IPS DF 6.9 (cell line): Measurements from ENCODE around the gene EP400.

Experiments
- DNase-seq: peaks from one replicate; pipeline ENCODE4 v3.0.0-alpha.2; 2013; ENCODE audit warnings: low read depth, low spot score
- H3K27ac ChIP-seq: one replicate; pipeline ENCODE4 v1.5.1; 2013; ENCODE audit warnings: low read length, control low read depth
- H3K27me3 ChIP-seq: 2 replicates; pipeline ENCODE4 v1.6.1; 2013; ENCODE audit warnings: mild to moderate bottlenecking, low read length; ENCODE audit not compliant: control insufficient read depth, insufficient read depth
- H3K36me3 ChIP-seq: 2 replicates; pipeline ENCODE4 v1.6.1; 2013; ENCODE audit warnings: low read length; ENCODE audit not compliant: control insufficient read depth, insufficient read depth
- H3K4me1 ChIP-seq: 2 replicates; pipeline ENCODE4 v1.6.1; 2013; ENCODE audit warnings: low read length; ENCODE audit not compliant: control insufficient read depth, insufficient read depth
- H3K4me3 ChIP-seq: 2 replicates; pipeline ENCODE4 v1.5.1; 2013; ENCODE audit warnings: mild to moderate bottlenecking, low read length
- H3K9me3 ChIP-seq: 2 replicates; pipeline ENCODE4 v1.6.1; 2013; ENCODE audit warnings: low read length, inconsistent platforms; ENCODE audit not compliant: control insufficient read depth, insufficient read depth
- WGBS: extraction: QIAGEN DNeasy Blood & Tissue Kit; methylation state at CpG from one replicate; pipeline ENCODE4 v1.1.7; 2013; ENCODE audit warnings: mixed read lengths, missing lambda C conversion rate; ENCODE audit not compliant: insufficient read length, insufficient coverage; 5-methylcytosine and 5-hydroxymethylcytosine counted together

The EP400 gene

DNA sequence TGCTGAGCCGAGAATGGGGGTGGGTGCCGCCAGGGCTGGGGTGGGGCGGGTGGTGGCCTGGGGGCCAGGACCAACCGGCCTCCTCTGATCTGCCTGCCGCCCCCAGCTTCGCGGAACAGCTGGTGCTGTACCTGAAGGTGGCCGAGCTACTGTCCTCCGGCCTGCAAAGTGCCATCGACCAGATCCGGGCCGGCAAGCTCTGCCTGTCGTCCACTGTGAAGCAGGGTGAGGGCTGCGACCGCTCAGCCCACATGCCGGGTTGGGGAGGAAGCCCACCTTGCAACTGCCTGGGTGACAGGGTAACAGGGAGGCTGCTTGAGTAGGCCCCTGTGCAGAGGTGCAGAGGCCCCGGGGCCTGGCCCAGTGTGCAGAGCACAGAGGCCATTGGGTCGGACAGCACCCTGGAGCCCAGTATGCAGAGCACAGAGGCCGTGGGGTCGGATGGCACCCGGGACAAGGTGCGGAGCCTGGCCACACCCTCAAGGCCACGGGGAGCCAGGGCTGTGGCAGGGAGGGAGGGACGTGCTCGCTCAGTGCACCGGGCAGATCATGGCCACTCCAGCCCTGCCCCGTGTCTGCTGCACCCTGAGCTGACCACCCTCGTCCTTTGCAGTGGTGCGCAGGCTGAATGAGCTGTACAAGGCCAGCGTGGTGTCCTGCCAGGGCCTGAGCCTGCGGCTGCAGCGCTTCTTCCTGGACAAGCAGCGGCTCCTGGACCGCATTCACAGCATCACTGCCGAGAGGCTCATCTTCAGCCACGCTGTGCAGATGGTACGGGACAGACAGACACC lies 30.2 kb upstream of the EP400 start:
- Histone ChIP-seq H3K27me3 (no peaks in the 10 kb centered on the region), H3K4me3 (no peak overlapping the region), H3K36me3 (peaks cover 54% of the 10 kb centered on the region), H3K27ac (no peak overlapping the region), H3K4me1 (no peaks in the 10 kb centered on the region), H3K9me3 (no peaks in the 10 kb centered on the region)
- no peak for DNase-seq
- whole genome bisulfite sequencing: no CpG with 5 or more reads among the region's 37 CpGs

DNA sequence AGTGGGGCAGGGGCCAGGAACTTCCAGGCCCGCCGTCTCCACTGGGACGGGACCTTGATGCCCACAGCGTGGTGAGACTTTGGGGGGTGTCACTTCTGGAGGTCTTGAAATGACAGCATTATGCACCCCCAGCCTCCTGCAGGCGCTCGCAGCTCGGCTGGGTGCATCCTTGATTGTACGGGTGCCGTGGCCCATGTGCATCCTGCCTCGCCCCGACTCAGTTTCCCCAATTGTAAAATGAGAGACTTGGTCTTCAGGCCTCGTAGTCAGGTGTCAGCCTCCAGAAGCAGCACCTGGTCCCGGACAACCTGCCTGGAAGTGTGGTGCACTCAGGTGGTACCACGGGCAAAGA lies 29.6 kb upstream of the EP400 start:
- WGBS: no CpG with 5 or more reads among the region's 14 CpGs
- Histone ChIP-seq H3K9me3 (no peaks in the 10 kb centered on the region), H3K27me3 (no peaks in the 10 kb centered on the region), H3K36me3 (peaks cover 48% of the 10 kb centered on the region), H3K27ac (no peak overlapping the region), H3K4me3 (no peak overlapping the region), H3K4me1 (no peaks in the 10 kb centered on the region)
- no peak for DNase-seq

DNA sequence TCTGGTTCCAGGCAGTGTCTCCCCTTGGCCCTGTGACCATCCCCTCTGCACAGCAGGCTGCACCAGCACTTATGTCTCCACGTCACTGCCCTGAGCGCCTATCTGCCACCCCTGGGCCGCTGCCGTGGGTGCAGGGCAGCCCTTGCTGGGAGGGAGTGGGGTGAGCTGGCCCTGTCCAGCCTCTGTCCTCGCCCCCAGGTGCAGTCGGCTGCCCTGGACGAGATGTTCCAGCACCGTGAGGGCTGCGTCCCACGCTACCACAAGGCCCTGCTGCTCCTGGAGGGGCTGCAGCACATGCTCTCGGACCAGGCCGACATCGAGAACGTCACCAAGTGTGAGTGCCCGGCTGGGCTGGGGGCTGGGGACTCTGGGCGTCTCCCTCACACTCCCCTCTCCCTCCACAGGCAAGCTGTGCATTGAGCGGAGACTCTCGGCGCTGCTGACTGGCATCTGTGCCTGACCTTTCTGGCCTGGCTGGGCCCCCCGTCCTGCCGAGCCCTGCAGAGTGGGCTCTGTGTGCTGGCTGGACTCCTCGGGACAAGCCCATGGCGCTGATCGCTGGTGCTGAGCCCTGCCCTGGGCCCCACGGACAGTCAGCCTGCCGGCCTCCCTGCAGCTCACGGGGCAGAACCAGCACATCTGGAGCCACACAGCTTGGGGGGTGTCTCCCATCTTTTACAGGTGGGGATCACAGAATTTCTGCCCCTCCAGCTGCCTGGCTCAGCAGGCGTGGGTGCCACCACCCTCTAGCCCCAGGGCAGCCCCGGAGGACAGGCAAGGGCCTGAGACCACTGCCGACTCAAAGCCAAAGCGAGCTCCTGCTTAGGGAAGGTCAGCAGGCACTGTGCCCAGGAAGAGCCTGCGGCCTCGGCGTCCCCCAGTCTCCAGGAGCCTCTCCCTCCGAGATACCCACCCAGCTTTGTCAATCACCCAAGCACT lies 28.6 kb upstream of the EP400 start:
- no peaks in the 10 kb centered on the region for H3K9me3 ChIP-seq
- no peak overlapping the region for H3K4me3 ChIP-seq
- no CpG with 5 or more reads among the region's 35 CpGs for WGBS
- no peak overlapping the region for H3K27ac ChIP-seq
- H3K27me3 ChIP-seq: no peaks in the 10 kb centered on the region
- peaks cover 41% of the 10 kb centered on the region for H3K36me3 ChIP-seq
- no peak for DNase-seq
- no peaks in the 10 kb centered on the region for H3K4me1 ChIP-seq

DNA sequence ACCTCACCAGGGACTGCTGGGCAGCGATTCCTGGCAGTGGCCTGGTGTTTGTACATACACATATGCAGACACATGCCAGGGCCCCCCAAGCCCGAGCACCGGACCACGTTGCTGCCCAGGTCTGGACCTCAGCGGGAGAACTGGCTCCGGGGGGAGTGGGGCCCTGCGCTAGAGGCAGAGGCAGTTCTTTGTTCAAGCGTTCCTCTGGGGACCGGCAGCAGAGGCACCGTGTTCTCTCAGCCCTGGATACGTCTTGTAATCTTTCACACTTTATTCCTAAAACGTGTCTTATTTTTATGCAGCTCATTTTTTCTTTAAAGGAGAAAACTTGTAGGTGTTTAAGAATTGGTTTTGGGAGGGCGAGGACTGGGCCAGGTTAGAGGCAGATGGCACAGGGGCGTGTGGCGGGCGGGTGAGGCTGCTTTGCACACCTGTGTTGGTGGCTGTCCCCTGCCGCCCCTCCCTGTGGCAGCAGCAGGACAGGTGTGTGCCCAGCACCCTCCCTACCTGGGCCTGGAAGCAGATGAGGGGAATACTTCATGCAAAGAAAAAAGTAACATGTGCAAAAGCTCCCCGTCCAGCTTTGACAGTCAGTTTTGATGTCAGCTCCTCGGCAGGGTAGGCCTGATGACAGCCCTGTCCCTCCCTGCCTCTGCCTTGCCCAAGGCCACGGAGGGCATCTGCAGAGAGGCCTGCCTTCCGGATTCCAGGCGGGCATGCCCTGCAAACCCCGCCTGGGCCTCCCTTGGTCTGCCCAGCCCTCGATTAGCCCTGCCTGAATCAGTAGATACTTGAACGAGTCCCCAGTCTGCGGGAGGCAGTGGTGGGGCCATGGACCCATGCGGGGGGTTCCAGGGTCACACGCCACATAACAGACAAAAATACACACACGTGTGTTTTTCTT lies 27.6 kb upstream of the EP400 start:
- Histone ChIP-seq H3K4me1 (no peaks in the 10 kb centered on the region), H3K36me3 (peaks cover 37% of the 10 kb centered on the region), H3K9me3 (no peaks in the 10 kb centered on the region), H3K27ac (no peak overlapping the region), H3K27me3 (no peaks in the 10 kb centered on the region), H3K4me3 (no peak overlapping the region)
- no peak for DNase-seq
- no CpG with 5 or more reads among the region's 29 CpGs for WGBS

DNA sequence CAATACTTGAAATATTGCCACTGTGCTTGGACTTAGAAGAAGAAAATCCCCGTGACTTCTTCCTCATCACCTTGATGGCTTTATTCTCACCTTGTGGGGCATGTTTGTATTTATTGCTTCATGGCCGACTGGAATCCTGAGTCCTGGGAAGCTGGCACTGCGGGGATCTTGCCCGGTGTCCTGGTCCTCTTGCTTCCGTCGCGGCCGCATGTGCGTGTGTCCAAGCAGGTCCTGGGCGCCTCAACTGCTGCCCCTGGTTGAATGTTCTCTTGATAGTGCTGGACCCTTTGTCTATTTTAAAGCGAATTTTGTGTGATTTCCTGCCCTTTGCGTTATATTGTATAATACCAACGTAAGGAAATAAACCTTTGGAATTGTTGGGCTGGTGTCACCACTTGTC lies 27.0 kb upstream of the EP400 start:
- no peak for DNase-seq
- Histone ChIP-seq H3K4me3 (no peak overlapping the region), H3K27ac (no peak overlapping the region), H3K36me3 (peaks cover 37% of the 10 kb centered on the region), H3K9me3 (no peaks in the 10 kb centered on the region), H3K27me3 (no peaks in the 10 kb centered on the region), H3K4me1 (no peaks in the 10 kb centered on the region)
- WGBS: no CpG with 5 or more reads among the region's 13 CpGs

DNA sequence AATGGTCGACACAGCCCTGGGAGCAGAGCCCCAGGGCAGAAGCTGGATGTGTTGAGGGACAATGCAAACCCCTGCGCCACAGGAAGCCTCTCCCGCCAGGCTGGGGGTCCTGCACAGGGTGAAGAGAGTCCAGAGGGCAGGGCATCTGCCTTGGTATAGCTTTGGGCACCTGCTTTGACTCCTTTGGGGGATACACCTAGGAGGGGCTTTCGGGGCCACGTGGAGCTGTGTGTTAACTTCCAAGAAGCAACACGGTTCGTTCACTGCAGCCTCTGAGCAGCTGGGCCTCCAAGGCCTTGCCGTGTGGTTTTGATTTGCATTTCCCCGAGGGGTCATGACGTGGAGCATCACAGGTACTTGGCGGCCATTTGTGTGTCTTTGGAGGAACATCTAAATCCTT lies 26.5 kb upstream of the EP400 start:
- H3K4me3 ChIP-seq: no peak overlapping the region
- no peaks in the 10 kb centered on the region for H3K4me1 ChIP-seq
- DNase-seq: no peak
- WGBS: no CpG with 5 or more reads among the region's 11 CpGs
- H3K27me3 ChIP-seq: no peaks in the 10 kb centered on the region
- no peak overlapping the region for H3K27ac ChIP-seq
- H3K9me3 ChIP-seq: no peaks in the 10 kb centered on the region
- peaks cover 34% of the 10 kb centered on the region for H3K36me3 ChIP-seq

DNA sequence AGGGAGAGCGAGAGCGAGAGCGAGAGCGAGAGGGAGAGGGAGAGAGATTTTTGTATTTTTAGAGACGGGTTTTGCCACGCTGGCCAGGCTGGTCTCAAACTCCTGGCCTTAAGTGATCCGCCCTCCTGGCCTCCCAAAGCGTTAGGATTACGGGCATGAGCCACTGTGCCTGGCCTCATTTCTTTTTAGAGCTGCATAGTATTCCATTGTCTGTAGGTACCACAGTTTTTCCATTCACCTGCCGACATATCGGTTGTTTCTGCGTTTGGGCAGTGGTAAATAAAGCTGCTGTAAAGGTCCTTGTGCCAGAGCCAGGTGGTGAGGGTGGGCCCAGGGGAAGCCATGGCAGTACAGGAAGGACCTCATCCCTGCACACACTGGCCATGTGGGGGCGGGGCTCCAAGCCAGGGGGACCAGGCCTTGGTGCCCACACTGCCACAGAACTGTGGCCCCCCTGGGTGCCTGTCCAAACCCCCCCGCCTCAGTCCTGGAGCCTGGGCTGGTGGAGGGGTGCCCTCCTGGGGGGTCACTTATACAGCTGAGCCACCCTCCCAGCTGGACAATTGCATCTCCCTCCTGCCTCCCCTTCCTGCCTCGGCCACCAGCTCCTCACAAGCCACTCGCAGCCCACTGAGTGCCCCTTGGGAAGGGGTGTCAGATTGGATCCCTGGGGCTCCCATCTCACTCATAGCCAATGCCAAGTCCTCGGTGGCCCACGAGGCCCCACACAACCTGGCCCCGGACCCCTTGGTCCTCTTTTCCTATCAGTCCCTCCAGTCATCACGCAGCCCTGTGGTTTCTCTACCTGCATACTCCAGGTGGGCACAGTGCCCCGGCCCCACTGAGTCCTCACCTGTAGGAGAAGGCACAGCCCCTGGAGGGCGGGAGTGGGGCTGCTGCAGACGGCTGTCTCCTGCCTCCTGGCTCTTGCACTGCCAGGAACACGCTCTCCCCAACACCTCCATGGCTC lies 22.3 kb upstream of the EP400 start:
- H3K4me3 ChIP-seq: no peak overlapping the region
- H3K36me3 ChIP-seq: peaks cover 8% of the 10 kb centered on the region
- no peaks in the 10 kb centered on the region for H3K4me1 ChIP-seq
- H3K9me3 ChIP-seq: no peaks in the 10 kb centered on the region
- WGBS: no CpG with 5 or more reads among the region's 24 CpGs
- no peak overlapping the region for H3K27ac ChIP-seq
- no peak for DNase-seq
- no peaks in the 10 kb centered on the region for H3K27me3 ChIP-seq

DNA sequence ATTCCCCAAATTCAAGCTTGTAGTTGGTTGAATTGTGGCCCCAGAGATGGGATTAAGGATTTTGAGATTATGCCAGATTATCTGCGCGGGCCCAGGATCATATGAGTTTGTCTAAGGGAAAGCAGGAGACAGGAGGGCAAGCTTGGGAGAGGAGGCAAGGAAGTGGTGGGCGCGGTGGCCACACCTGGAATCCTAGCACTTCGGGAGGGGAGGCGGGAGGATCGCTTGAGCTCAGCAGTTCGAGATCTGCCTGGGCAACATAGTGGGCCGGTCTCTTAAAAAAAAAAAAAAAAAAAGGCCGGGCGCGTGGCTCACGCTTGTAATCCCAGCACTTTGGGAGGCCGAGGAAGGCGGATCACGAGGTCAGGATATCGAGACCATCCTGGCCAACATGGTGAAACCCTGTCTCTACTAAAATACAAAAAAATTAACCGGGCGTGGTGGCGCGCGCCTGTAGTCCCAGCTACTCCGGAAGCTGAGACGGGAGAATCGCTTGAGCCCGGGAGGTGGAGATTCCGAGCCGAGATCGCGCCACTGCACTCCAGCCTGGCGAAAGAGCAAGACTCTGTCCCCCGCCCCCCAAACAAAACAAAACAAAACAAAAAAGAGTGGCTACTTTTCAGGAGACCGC lies 21.5 kb upstream of the EP400 start:
- WGBS: no CpG with 5 or more reads among the region's 33 CpGs
- no peaks in the 10 kb centered on the region for H3K4me1 ChIP-seq
- peaks cover 15% of the 10 kb centered on the region for H3K36me3 ChIP-seq
- H3K27me3 ChIP-seq: no peaks in the 10 kb centered on the region
- no peaks in the 10 kb centered on the region for H3K9me3 ChIP-seq
- H3K4me3 ChIP-seq: peak overlapping the region; percentile 49; the same call in 1 of the 2 replicates
- no peak overlapping the region for H3K27ac ChIP-seq
- DNase-seq: no peak
